A673 (cell line): ENCODE measurements around the gene DEPDC7. TPM values are rescaled to one million over a fixed set of nuclear protein-coding genes. Genes with fewer than 3 reads are reported as not detected.

Experiments used
- BruUV-seq: library from RNA; stranded (reverse); fragments of 400-500 nt; replicated peaks from 2 replicates; lab custom pipeline; 2021; lab: Mats Ljungman, UMichigan
- CTCF ChIA-PET: fragments of 300-600 bp; sonication (Branson Sonifier 250); formaldehyde crosslinking; loops from one replicate; lab custom pipeline; 2022; ENCODE audit warnings: antibody characterized with exemption; lab: Charles Lee
- POLR2A ChIA-PET: fragments of 300-600 bp; sonication (Branson Sonifier 250); formaldehyde crosslinking; loops from one replicate; lab custom pipeline; 2022; ENCODE audit warnings: antibody characterized with exemption; ENCODE audit not compliant: low non-redundant PET; lab: Charles Lee
- DNase-seq: peaks from one replicate; pipeline ENCODE4 v3.0.0-alpha.2; 2015; ENCODE audit warnings: low spot score
- H3K27ac ChIP-seq: fragments of 200-600 bp; sonication (generic); 2 replicates; pipeline ENCODE4 v1.5.1; 2016; ENCODE audit warnings: mixed run types, low read depth, mild to moderate bottlenecking, mixed read lengths, antibody characterized with exemption, low read length; ENCODE audit not compliant: poor library complexity, severe bottlenecking
- H3K27me3 ChIP-seq: fragments of 200-600 bp; sonication (generic); replicated peaks from 2 replicates; pipeline ENCODE4 v1.6.1; 2017; ENCODE audit warnings: mixed run types, low read depth, mild to moderate bottlenecking, mixed read lengths, antibody characterized with exemption, low read length; ENCODE audit not compliant: insufficient read depth, poor library complexity
- H3K36me3 ChIP-seq: fragments of 200-600 bp; sonication (generic); 2 replicates; pipeline ENCODE4 v1.6.1; 2016; ENCODE audit warnings: mixed run types, mild to moderate bottlenecking, mixed read lengths, antibody characterized with exemption, low read length; ENCODE audit not compliant: insufficient read depth, poor library complexity, severe bottlenecking
- H3K4me1 ChIP-seq: fragments of 200-600 bp; sonication (generic); 2 replicates; pipeline ENCODE4 v1.6.1; 2017; ENCODE audit warnings: mixed run types, mild to moderate bottlenecking, mixed read lengths, antibody characterized with exemption, low read length; ENCODE audit not compliant: insufficient read depth, poor library complexity, severe bottlenecking
- H3K4me3 ChIP-seq: fragments of 200-600 bp; sonication (generic); 2 replicates; pipeline ENCODE4 v1.5.1; 2016; ENCODE audit warnings: low read depth, mixed run types, mild to moderate bottlenecking, mixed read lengths, low read length; ENCODE audit not compliant: poor library complexity, severe bottlenecking
- H3K9me3 ChIP-seq: fragments of 200-600 bp; sonication (generic); 2 replicates; pipeline ENCODE4 v1.6.1; 2016; ENCODE audit warnings: mixed run types, low read depth, mild to moderate bottlenecking, mixed read lengths, antibody characterized with exemption, low read length; ENCODE audit not compliant: poor library complexity, severe bottlenecking
- EZH2 ChIP-seq: fragments of 200-600 bp; sonication (generic); IDR thresholded peaks from 2 replicates; pipeline ENCODE4 v1.6.1; 2017; ENCODE audit warnings: borderline replicate concordance, low read depth, mild to moderate bottlenecking, mixed read lengths, antibody characterized with exemption, low read length; ENCODE audit not compliant: poor library complexity, severe bottlenecking
- intact Hi-C: fragments of 100-400 bp; cut with micrococcal nuclease; formaldehyde crosslinking; loops from one replicate; pipeline ENCODE4 v1.10.0; 2022; ENCODE audit not compliant: unreplicated experiment
- total RNA-seq: library from RNA; stranded (reverse); gene quantifications from 2 replicates; pipeline ENCODE4 v1.2.3, GENCODE V29; 2021
- TF ChIP-seq, protein P1 (sequence below): fragments of 300-800, 200-600 bp; sonication (generic); conservative IDR thresholded peaks from 2 replicates; pipeline ENCODE4 v1.5.1; 2017; ENCODE audit warnings: low read depth, mild to moderate bottlenecking, antibody characterized with exemption, low read length, moderate library complexity, mixed read lengths

DEPDC7 gene
- total RNA-seq, 1 experiment from 2014 or later: 11.4 TPM

DNA sequence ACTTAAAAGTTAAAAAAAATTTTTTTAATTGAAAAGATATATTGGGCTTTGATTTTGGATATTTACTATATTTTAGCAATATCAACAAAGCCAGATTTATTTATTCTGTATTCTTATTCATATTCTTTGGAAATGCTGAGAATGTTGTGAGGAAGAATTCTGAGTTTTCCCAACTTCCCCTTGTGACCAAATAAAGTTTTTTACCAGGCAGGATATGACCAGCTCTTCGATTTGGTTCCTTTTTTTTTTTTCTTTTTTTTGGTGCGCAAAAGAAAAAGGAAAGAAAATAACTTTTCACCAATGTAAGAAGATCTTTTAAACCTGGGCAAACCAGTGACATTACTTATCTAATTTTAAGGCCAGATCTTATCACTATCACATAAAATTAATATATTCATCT is 36.6 kb downstream of the DEPDC7 start:
- Histone ChIP-seq H3K9me3 (no peaks in the 10 kb centered on the region), H3K4me3 (no peak overlapping the region), H3K36me3 (peaks cover 6% of the 10 kb centered on the region), H3K27ac (no peak overlapping the region), H3K27me3 (no peaks in the 10 kb centered on the region), H3K4me1 (peaks cover 34% of the 10 kb centered on the region)
- no TSS peak for BruUV-seq
- no peak for DNase-seq
- TF ChIP-seq, protein P1, sequence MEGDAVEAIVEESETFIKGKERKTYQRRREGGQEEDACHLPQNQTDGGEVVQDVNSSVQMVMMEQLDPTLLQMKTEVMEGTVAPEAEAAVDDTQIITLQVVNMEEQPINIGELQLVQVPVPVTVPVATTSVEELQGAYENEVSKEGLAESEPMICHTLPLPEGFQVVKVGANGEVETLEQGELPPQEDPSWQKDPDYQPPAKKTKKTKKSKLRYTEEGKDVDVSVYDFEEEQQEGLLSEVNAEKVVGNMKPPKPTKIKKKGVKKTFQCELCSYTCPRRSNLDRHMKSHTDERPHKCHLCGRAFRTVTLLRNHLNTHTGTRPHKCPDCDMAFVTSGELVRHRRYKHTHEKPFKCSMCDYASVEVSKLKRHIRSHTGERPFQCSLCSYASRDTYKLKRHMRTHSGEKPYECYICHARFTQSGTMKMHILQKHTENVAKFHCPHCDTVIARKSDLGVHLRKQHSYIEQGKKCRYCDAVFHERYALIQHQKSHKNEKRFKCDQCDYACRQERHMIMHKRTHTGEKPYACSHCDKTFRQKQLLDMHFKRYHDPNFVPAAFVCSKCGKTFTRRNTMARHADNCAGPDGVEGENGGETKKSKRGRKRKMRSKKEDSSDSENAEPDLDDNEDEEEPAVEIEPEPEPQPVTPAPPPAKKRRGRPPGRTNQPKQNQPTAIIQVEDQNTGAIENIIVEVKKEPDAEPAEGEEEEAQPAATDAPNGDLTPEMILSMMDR: no peak
- intact Hi-C loops: no loop called here
- ChIA-PET CTCF (no interaction called here), POLR2A (no interaction called here)

DNA sequence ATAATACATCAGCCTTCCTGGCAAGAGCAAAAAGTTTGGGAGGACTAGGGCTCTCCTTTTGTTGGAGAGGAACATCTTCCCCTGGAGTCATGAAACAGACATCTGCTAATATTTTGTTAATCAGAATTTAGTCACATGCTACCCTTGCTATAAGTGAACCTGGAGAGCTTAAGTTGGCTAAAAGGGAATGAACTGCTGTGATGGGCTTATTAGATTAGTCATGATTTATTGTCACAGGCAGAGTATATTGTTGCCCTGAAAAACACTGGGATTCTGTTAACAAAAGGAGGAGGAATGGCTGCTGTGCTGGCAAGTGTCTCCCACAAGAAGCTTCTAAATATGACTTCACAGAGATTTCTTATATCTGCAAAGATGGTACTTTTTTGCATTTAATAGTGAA is 39.7 kb downstream of the DEPDC7 start:
- Histone ChIP-seq H3K27me3 (no peaks in the 10 kb centered on the region), H3K4me3 (no peak overlapping the region), H3K36me3 (no peaks in the 10 kb centered on the region), H3K4me1 (peaks cover 65% of the 10 kb centered on the region), H3K9me3 (no peaks in the 10 kb centered on the region), H3K27ac (no peak overlapping the region)
- CTCF ChIA-PET: interaction anchor here (0.6 to 2.4 kb wide), 3 partner anchors 10 to 26 kb away, joined by 3 to 16 read pairs (median 6); no protein-coding TSS in a partner anchor
- no TSS peak for BruUV-seq
- TF ChIP-seq, protein P1: no peak
- no peak for TF ChIP-seq EZH2
- POLR2A ChIA-PET: no interaction called here
- intact Hi-C loops: loop anchor here (2.0 kb wide), 1 partner anchor 15 kb away; no protein-coding TSS in a partner anchor
- DNase-seq: peak; percentile 96

DNA sequence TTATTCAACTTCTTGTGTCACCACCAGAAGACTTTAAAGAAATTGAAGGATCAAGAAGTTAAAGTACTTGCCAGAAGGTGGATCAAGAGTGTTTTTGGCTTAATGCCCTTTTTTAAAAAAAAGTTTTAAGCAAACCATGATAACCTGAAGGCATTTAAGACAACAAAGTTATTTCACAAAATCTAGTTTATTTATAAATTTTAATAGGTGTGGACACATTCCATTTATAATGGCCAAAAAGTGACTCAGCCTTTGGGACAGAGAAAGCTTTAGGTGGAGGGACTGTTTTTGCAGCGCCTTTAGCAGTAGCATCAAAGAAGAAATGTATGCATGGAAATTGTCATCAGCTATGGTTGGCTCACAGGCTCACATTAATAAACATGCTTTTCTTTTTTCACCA is 41.6 kb downstream of the DEPDC7 start:
- no peak for DNase-seq
- H3K27ac ChIP-seq: no peak overlapping the region
- no peaks in the 10 kb centered on the region for H3K9me3 ChIP-seq
- no peaks in the 10 kb centered on the region for H3K27me3 ChIP-seq
- no peaks in the 10 kb centered on the region for H3K36me3 ChIP-seq
- BruUV-seq: no TSS peak
- intact Hi-C loops: no loop called here
- H3K4me1 ChIP-seq: peaks cover 74% of the 10 kb centered on the region
- ChIA-PET POLR2A (interaction anchor here (0.6 kb wide), 1 partner anchor 30 kb away, joined by 3 read pairs; no protein-coding TSS in a partner anchor), CTCF (no interaction called here)
- H3K4me3 ChIP-seq: no peak overlapping the region
- no peak for TF ChIP-seq EZH2
- TF ChIP-seq, protein P1: no peak
